HCT116 (cell line): ENCODE results near the gene SLC30A3. TPM values are rescaled to one million over a fixed set of nuclear protein-coding genes. Genes with fewer than 3 reads are reported as not detected.

Experiments used
- ATAC-seq: fragments of 200-7000 bp; cut with Tn5 transposase; 2 replicates; pipeline ENCODE4 v1.9.1; 2020; ENCODE audit warnings: mild to moderate bottlenecking, moderate library complexity
- BruUV-seq: library from RNA; stranded (reverse); fragments of 400-500 nt; replicated peaks from 2 replicates; lab custom pipeline; 2021; lab: Mats Ljungman, UMichigan
- CTCF ChIA-PET: fragments of 300-600 bp; sonication (Branson Sonifier 250); formaldehyde crosslinking; loops from one replicate; lab custom pipeline; 2021; ENCODE audit warnings: antibody characterized with exemption; lab: Charles Lee
- POLR2A ChIA-PET: fragments of 300-600, 350-600 bp; sonication (Branson Sonifier 250); formaldehyde crosslinking; loops from one replicate; lab custom pipeline; 2021; ENCODE audit warnings: antibody characterized with exemption; lab: Charles Lee
- RAD21 ChIA-PET, 2 experiments: fragments of 300-600 bp; sonication (Branson Sonifier 250); formaldehyde crosslinking; loops; one replicate each; lab custom pipeline; 2023; ENCODE audit warnings: low total read pairs in 2 of 2; ENCODE audit not compliant: uncharacterized antibody in 2 of 2, unreplicated experiment in 2 of 2, low non-redundant PET in 1 of 2; lab: Charles Lee
- DNase-seq: peaks from one replicate; pipeline ENCODE4 v3.0.0-alpha.2; 2010; ENCODE audit warnings: low read depth, low spot score
- H2AFZ ChIP-seq: fragments of 200-600 bp; shearing (Covaris generic), sonication (generic); 2 replicates; pipeline ENCODE4 v1.6.1; 2017; ENCODE audit warnings: low read depth, mixed run types, mixed read lengths, antibody characterized with exemption, low read length; ENCODE audit not compliant: poor library complexity, severe bottlenecking
- H3K27ac ChIP-seq: 2 replicates; pipeline ENCODE4 v1.5.1; 2012; ENCODE audit warnings: low read depth, low read length
- H3K27me3 ChIP-seq: fragments of 200-600 bp; sonication (generic); 2 replicates; pipeline ENCODE4 v1.6.1; 2016; ENCODE audit warnings: mixed run types, low read length, mixed read lengths; ENCODE audit not compliant: insufficient read depth
- H3K36me3 ChIP-seq, 2 experiments: fragments of 200-500 bp in 1 of 2; fragments of 200-600 bp in 1 of 2; sonication (Bioruptor generic) in 1 of 2; sonication (generic) in 1 of 2; 2 replicates each; pipeline versions ENCODE4 v1.5.1 to v1.6.1; 2014 to 2016; ENCODE audit warnings: low read length in 2 of 2, inconsistent platforms in 1 of 2, mixed read lengths in 1 of 2, mixed run types in 1 of 2; ENCODE audit not compliant: insufficient read depth in 2 of 2, control insufficient read depth in 1 of 2
- H3K4me1 ChIP-seq, 2 experiments: fragments of 200-600 bp in 1 of 2; sonication (generic) in 1 of 2; 2 replicates each; pipeline versions ENCODE4 v1.5.1 to v1.6.1; 2012 to 2017; ENCODE audit warnings: low read length in 2 of 2, inconsistent platforms in 1 of 2, mild to moderate bottlenecking in 1 of 2, mixed read lengths in 1 of 2, mixed run types in 1 of 2, moderate library complexity in 1 of 2; ENCODE audit not compliant: insufficient read depth in 2 of 2, control insufficient read depth in 1 of 2
- H3K4me2 ChIP-seq: fragments of 200-600 bp; sonication (generic); 2 replicates; pipeline ENCODE4 v1.6.1; 2017; ENCODE audit warnings: mixed run types, low read length, mixed read lengths
- H3K4me3 ChIP-seq, 2 experiments: fragments of 200-600 bp in 1 of 2; sonication (generic) in 1 of 2; replicated peaks in 1 of 2; 2 replicates each; pipeline ENCODE4 v1.5.1; 2011 to 2016; ENCODE audit warnings: low read length in 2 of 2, control low read depth in 1 of 2, low read depth in 1 of 2, mild to moderate bottlenecking in 1 of 2, mixed read lengths in 1 of 2, mixed run types in 1 of 2
- H3K79me2 ChIP-seq: fragments of 200-600 bp; sonication (generic); 2 replicates; pipeline ENCODE4 v1.6.1; 2017; ENCODE audit warnings: mild to moderate bottlenecking, mixed run types, low read length, moderate library complexity, mixed read lengths; ENCODE audit not compliant: insufficient read depth
- H3K9ac ChIP-seq: fragments of 200-600 bp; sonication (generic); 2 replicates; pipeline ENCODE4 v1.6.1; 2016; ENCODE audit warnings: low read length, mixed read lengths
- H3K9me2 ChIP-seq: fragments of 200-600 bp; sonication (generic), shearing (Covaris generic); 2 replicates; pipeline ENCODE4 v1.6.1; 2017; ENCODE audit warnings: mixed run types, mild to moderate bottlenecking, moderate library complexity; ENCODE audit not compliant: insufficient read depth
- H3K9me3 ChIP-seq, 2 experiments: fragments of 200-500 bp in 1 of 2; fragments of 200-600 bp in 1 of 2; sonication (Bioruptor generic) in 1 of 2; sonication (generic) in 1 of 2; 2 replicates each; pipeline ENCODE4 v1.6.1; 2014 to 2017; ENCODE audit warnings: low read length in 2 of 2, mixed read lengths in 2 of 2, inconsistent platforms in 1 of 2, low read depth in 1 of 2, mild to moderate bottlenecking in 1 of 2, mixed run types in 1 of 2, moderate library complexity in 1 of 2; ENCODE audit not compliant: control insufficient read depth in 1 of 2, insufficient read depth in 1 of 2
- H4K20me1 ChIP-seq: fragments of 200-600 bp; sonication (generic), shearing (Covaris generic); 2 replicates; pipeline ENCODE4 v1.6.1; 2017; ENCODE audit warnings: mixed run types, mild to moderate bottlenecking, moderate library complexity; ENCODE audit not compliant: insufficient read depth
- CEBPB ChIP-seq: IDR thresholded peaks from 2 replicates; pipeline ENCODE4 v1.6.1; 2012; ENCODE audit warnings: low read depth
- EGR1 ChIP-seq: IDR thresholded peaks from 2 replicates; pipeline ENCODE4 v1.6.1; 2012; ENCODE audit warnings: low read depth
- ELF1 ChIP-seq: IDR thresholded peaks from 2 replicates; pipeline ENCODE4 v1.6.1; 2012; ENCODE audit warnings: low read depth, borderline replicate concordance
- EZH2 ChIP-seq: fragments of 200-600 bp; sonication (generic); IDR thresholded peaks from 2 replicates; pipeline ENCODE4 v1.6.1; 2017; ENCODE audit warnings: antibody characterized with exemption, mixed run types
- EZH2phosphoT487 ChIP-seq: fragments of 200-600 bp; IDR thresholded peaks from 2 replicates; pipeline ENCODE4 v1.6.1; 2018; ENCODE audit warnings: antibody characterized with exemption, borderline replicate concordance
- FOSL1 ChIP-seq: IDR thresholded peaks from 2 replicates; pipeline ENCODE4 v1.6.1; 2012; ENCODE audit warnings: low read depth
- JUND ChIP-seq: IDR thresholded peaks from 2 replicates; pipeline ENCODE4 v1.6.1; 2012
- POLR2A ChIP-seq: IDR thresholded peaks from 2 replicates; pipeline ENCODE4 v1.7.0; 2011; ENCODE audit warnings: borderline replicate concordance; ENCODE audit not compliant: insufficient read depth, insufficient read length; ENCODE audit errors: extremely low read depth
- POLR2AphosphoS5 ChIP-seq: IDR thresholded peaks from 2 replicates; pipeline ENCODE4 v1.6.1; 2011; ENCODE audit warnings: mild to moderate bottlenecking, low read depth, low read length, moderate library complexity
- SIN3A ChIP-seq: IDR thresholded peaks from 2 replicates; pipeline ENCODE4 v1.6.1; 2012; ENCODE audit warnings: low read depth
- SP1 ChIP-seq: IDR thresholded peaks from 2 replicates; pipeline ENCODE4 v1.6.1; 2012; ENCODE audit warnings: low read depth
- SRF ChIP-seq: IDR thresholded peaks from 2 replicates; pipeline ENCODE4 v1.6.1; 2012; ENCODE audit warnings: low read depth
- ZNF274 ChIP-seq: fragments of 200-500 bp; sonication (Bioruptor generic); IDR thresholded peaks from 2 replicates; pipeline ENCODE4 v1.6.1; 2014; ENCODE audit warnings: mild to moderate bottlenecking, low read depth, low read length, inconsistent platforms
- intact Hi-C: fragments of 100-400 bp; cut with micrococcal nuclease; formaldehyde crosslinking; loops from 2 replicates; pipeline ENCODE4 v1.10.0; 2022
- total RNA-seq: library from RNA; stranded (reverse); gene quantifications from one replicate; pipeline ENCODE4 v1.2.1, GENCODE V29; 2021; ENCODE audit not compliant: unreplicated experiment
- TF ChIP-seq, protein P1 (sequence below): IDR thresholded peaks from 2 replicates; pipeline ENCODE4 v1.6.1; 2011; ENCODE audit warnings: mild to moderate bottlenecking, low read length, moderate library complexity; ENCODE audit not compliant: insufficient replicate concordance; ENCODE audit errors: extremely low read depth
- TF ChIP-seq, protein P2 (sequence below): IDR thresholded peaks from 2 replicates; pipeline ENCODE4 v1.6.1; 2012
- TF ChIP-seq, protein P3 (sequence below), 3 experiments: fragments of 200-600 bp in 1 of 3; sonication (generic) in 1 of 3; IDR thresholded peaks in 2 of 3; conservative IDR thresholded peaks in 1 of 3; 2 replicates each; pipeline ENCODE4 v1.5.1; 2012 to 2017; ENCODE audit warnings: low read depth in 2 of 3, low read length in 2 of 3, antibody characterized with exemption in 1 of 3, borderline replicate concordance in 1 of 3, control low read depth in 1 of 3, mild to moderate bottlenecking in 1 of 3, mixed read lengths in 1 of 3, mixed run types in 1 of 3, moderate library complexity in 1 of 3; ENCODE audit not compliant: insufficient read depth in 1 of 3
- TF ChIP-seq, protein P4 (sequence below): IDR thresholded peaks from 2 replicates; pipeline ENCODE4 v1.6.1; 2012; ENCODE audit warnings: low read depth

The SLC30A3 gene
- total RNA-seq, 1 experiment from 2014 or later, result 20.5 TPM

DNA sequence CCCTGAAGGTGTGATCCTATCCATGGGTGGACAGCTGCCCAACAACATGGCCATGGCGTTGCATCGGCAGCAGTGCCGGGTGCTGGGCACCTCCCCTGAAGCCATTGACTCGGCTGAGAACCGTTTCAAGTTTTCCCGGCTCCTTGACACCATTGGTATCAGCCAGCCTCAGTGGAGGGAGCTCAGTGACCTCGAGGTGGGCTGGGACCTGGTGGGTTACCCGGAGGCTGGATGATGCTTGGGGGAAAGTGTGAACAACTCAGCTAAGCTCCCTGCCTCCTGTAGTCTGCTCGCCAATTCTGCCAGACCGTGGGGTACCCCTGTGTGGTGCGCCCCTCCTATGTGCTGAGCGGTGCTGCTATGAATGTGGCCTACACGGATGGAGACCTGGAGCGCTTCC is 29.5 kb downstream of the SLC30A3 start (continued):
- TF ChIP-seq, protein P1, sequence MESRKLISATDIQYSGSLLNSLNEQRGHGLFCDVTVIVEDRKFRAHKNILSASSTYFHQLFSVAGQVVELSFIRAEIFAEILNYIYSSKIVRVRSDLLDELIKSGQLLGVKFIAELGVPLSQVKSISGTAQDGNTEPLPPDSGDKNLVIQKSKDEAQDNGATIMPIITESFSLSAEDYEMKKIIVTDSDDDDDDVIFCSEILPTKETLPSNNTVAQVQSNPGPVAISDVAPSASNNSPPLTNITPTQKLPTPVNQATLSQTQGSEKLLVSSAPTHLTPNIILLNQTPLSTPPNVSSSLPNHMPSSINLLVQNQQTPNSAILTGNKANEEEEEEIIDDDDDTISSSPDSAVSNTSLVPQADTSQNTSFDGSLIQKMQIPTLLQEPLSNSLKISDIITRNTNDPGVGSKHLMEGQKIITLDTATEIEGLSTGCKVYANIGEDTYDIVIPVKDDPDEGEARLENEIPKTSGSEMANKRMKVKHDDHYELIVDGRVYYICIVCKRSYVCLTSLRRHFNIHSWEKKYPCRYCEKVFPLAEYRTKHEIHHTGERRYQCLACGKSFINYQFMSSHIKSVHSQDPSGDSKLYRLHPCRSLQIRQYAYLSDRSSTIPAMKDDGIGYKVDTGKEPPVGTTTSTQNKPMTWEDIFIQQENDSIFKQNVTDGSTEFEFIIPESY, result no peak
- no peak for TF ChIP-seq EGR1

DNA sequence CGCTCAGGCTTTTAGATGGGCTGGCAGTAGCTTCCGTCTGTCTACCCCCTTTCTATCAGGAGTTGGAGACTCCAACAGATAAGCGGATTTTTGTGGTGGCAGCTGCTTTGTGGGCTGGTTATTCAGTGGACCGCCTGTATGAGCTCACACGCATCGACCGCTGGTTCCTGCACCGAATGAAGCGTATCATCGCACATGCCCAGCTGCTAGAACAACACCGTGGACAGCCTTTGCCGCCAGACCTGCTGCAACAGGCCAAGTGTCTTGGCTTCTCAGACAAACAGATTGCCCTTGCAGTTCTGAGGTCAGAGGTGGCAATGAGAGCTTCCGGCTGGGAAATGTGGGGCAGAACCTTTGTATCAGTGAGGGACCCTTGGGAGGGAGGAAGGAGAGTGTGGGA is 30.9 kb downstream of the SLC30A3 start:
- Histone ChIP-seq H3K36me3 (peaks cover 62 to 78% of the 10 kb centered on the region in 2 experiments), H2AFZ (no peak overlapping the region), H3K4me1 (no peaks in the 10 kb centered on the region), H3K9me2 (no peaks in the 10 kb centered on the region), H3K4me3 (no peak overlapping the region), H4K20me1 (peaks cover 9% of the 10 kb centered on the region), H3K9ac (no peak overlapping the region), H3K9me3 (no peaks in the 10 kb centered on the region), H3K27me3 (no peaks in the 10 kb centered on the region), H3K4me2 (no peak overlapping the region), H3K79me2 (peaks cover 4% of the 10 kb centered on the region; the same call in 1 of the 2 replicates), H3K27ac (no peak overlapping the region)
- RAD21 ChIA-PET, result no interaction called here
- intact Hi-C loops, result no loop called here
- DNase-seq (no peak), ATAC-seq (no peak)
- TSS peak; percentile 13 for BruUV-seq
- CTCF ChIA-PET, result no interaction called here
- POLR2A ChIA-PET, result no interaction called here
- TF ChIP-seq, protein P2, sequence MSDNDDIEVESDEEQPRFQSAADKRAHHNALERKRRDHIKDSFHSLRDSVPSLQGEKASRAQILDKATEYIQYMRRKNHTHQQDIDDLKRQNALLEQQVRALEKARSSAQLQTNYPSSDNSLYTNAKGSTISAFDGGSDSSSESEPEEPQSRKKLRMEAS, result no peak
- no peak for TF ChIP-seq SRF
- TF ChIP-seq EZH2phosphoT487, result no peak
- TF ChIP-seq POLR2AphosphoS5, result no peak
- TF ChIP-seq SP1, result no peak
- TF ChIP-seq CEBPB, result no peak
- TF ChIP-seq EGR1, result no peak
- TF ChIP-seq JUND, result no peak
- TF ChIP-seq ZNF274, result no peak
- TF ChIP-seq, protein P1, result no peak
- TF ChIP-seq, protein P3, sequence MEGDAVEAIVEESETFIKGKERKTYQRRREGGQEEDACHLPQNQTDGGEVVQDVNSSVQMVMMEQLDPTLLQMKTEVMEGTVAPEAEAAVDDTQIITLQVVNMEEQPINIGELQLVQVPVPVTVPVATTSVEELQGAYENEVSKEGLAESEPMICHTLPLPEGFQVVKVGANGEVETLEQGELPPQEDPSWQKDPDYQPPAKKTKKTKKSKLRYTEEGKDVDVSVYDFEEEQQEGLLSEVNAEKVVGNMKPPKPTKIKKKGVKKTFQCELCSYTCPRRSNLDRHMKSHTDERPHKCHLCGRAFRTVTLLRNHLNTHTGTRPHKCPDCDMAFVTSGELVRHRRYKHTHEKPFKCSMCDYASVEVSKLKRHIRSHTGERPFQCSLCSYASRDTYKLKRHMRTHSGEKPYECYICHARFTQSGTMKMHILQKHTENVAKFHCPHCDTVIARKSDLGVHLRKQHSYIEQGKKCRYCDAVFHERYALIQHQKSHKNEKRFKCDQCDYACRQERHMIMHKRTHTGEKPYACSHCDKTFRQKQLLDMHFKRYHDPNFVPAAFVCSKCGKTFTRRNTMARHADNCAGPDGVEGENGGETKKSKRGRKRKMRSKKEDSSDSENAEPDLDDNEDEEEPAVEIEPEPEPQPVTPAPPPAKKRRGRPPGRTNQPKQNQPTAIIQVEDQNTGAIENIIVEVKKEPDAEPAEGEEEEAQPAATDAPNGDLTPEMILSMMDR (IDR thresholded peaks at IDR 0.05 in 2 of 3, conservative IDR thresholded peaks at IDR 0.05 in 1 of 3; ENCODE audit: borderline replicate concordance in 1 of 3, insufficient read depth in 1 of 3, low read depth in 2 of 3, low read length in 2 of 3), result no peak
- no peak for TF ChIP-seq ELF1
- TF ChIP-seq POLR2A, result no peak
- TF ChIP-seq SIN3A, result no peak
- no peak for TF ChIP-seq EZH2
- TF ChIP-seq FOSL1, result no peak
- TF ChIP-seq, protein P4, sequence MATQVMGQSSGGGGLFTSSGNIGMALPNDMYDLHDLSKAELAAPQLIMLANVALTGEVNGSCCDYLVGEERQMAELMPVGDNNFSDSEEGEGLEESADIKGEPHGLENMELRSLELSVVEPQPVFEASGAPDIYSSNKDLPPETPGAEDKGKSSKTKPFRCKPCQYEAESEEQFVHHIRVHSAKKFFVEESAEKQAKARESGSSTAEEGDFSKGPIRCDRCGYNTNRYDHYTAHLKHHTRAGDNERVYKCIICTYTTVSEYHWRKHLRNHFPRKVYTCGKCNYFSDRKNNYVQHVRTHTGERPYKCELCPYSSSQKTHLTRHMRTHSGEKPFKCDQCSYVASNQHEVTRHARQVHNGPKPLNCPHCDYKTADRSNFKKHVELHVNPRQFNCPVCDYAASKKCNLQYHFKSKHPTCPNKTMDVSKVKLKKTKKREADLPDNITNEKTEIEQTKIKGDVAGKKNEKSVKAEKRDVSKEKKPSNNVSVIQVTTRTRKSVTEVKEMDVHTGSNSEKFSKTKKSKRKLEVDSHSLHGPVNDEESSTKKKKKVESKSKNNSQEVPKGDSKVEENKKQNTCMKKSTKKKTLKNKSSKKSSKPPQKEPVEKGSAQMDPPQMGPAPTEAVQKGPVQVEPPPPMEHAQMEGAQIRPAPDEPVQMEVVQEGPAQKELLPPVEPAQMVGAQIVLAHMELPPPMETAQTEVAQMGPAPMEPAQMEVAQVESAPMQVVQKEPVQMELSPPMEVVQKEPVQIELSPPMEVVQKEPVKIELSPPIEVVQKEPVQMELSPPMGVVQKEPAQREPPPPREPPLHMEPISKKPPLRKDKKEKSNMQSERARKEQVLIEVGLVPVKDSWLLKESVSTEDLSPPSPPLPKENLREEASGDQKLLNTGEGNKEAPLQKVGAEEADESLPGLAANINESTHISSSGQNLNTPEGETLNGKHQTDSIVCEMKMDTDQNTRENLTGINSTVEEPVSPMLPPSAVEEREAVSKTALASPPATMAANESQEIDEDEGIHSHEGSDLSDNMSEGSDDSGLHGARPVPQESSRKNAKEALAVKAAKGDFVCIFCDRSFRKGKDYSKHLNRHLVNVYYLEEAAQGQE, result no peak
